ENCODE data around the gene SLC18A2.

DNA sequence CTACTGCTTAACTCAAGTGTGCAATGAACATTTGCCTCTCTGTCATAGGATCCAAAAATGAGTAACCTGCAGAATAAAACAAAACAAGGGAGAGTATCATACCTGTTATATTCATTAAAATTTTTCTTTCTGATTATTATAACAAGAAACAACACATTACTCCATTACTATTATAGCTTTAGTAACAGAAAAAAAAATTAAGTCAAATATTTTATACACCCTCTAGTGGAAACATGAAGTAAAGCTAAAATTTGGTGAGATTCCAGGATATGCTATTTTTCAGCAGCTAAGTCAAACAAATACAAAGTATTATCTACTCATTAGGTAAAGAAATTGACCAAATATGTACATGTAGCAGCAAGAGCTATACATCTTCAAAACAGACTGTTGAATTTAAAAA lies 78.0 kb downstream of the SLC18A2 start:
- TF ChIP-seq, protein P1, sequence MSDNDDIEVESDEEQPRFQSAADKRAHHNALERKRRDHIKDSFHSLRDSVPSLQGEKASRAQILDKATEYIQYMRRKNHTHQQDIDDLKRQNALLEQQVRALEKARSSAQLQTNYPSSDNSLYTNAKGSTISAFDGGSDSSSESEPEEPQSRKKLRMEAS (IDR thresholded peaks at IDR 0.05): no peak
- no peak for TF ChIP-seq PHF8 (IDR thresholded peaks at IDR 0.05; ENCODE audit: borderline replicate concordance, low read depth)
- no peak for TF ChIP-seq SMC3 (IDR thresholded peaks at IDR 0.05)
- TF ChIP-seq POLR2A (IDR thresholded peaks at IDR 0.05; ENCODE audit: low read length): no peak
- TF ChIP-seq EP300 (IDR thresholded peaks at IDR 0.05): no peak
- TF ChIP-seq JUN (IDR thresholded peaks at IDR 0.05): no peak

Measured in A549 (cell line).